Measurements from ENCODE around the gene P2RX3. TPM values are rescaled to one million over a fixed set of nuclear protein-coding genes. Genes with fewer than 3 reads are reported as not detected.

P2RX3 gene
- total RNA-seq, 1 donor from 2014 or later = not detected

GRCh38 chr11:57313788-57314135 is 24.4 kb upstream of the P2RX3 start:
- no peaks in the 10 kb centered on the region for H3K9me3 Mint-ChIP-seq (ENCODE audit: unreplicated experiment)
- DNase-seq (ENCODE audit: extremely low spot score, unreplicated experiment) = no peak
- no peak overlapping the region for H3K27ac Mint-ChIP-seq (ENCODE audit: unreplicated experiment)
- no peak overlapping the region for H3K4me3 Mint-ChIP-seq (ENCODE audit: unreplicated experiment)
- H3K27me3 Mint-ChIP-seq (ENCODE audit: unreplicated experiment) = no peaks in the 10 kb centered on the region
- no peak for TF ChIP-seq CTCF (IDR thresholded peaks at IDR 0.05)
- H3K36me3 Mint-ChIP-seq (ENCODE audit: unreplicated experiment) = peaks cover 32% of the 10 kb centered on the region
- peaks cover 37% of the 10 kb centered on the region for H3K4me1 Mint-ChIP-seq (ENCODE audit: unreplicated experiment)

- H3K36me3 Mint-ChIP-seq (ENCODE audit: unreplicated experiment) = peaks cover 30% of the 10 kb centered on the region
- DNase-seq (ENCODE audit: extremely low spot score, unreplicated experiment) = no peak
- no peak overlapping the region for H3K4me3 Mint-ChIP-seq (ENCODE audit: unreplicated experiment)
- TF ChIP-seq CTCF (IDR thresholded peaks at IDR 0.05) = no peak
- no peaks in the 10 kb centered on the region for H3K9me3 Mint-ChIP-seq (ENCODE audit: unreplicated experiment)
- peaks cover 38% of the 10 kb centered on the region for H3K4me1 Mint-ChIP-seq (ENCODE audit: unreplicated experiment)
- no peaks in the 10 kb centered on the region for H3K27me3 Mint-ChIP-seq (ENCODE audit: unreplicated experiment)
- no peak overlapping the region for H3K27ac Mint-ChIP-seq (ENCODE audit: unreplicated experiment)
These were observed 23.8 kb upstream of the P2RX3 start for GRCh38 chr11:57314221-57314973.

GRCh38 chr11:57315491-57315890 is 22.7 kb upstream of the P2RX3 start:
- H3K4me3 Mint-ChIP-seq (ENCODE audit: unreplicated experiment) = no peak overlapping the region
- peaks cover 21% of the 10 kb centered on the region for H3K36me3 Mint-ChIP-seq (ENCODE audit: unreplicated experiment)
- TF ChIP-seq CTCF (IDR thresholded peaks at IDR 0.05) = no peak
- no peaks in the 10 kb centered on the region for H3K9me3 Mint-ChIP-seq (ENCODE audit: unreplicated experiment)
- no peaks in the 10 kb centered on the region for H3K27me3 Mint-ChIP-seq (ENCODE audit: unreplicated experiment)
- peaks cover 31% of the 10 kb centered on the region for H3K4me1 Mint-ChIP-seq (ENCODE audit: unreplicated experiment)
- DNase-seq (ENCODE audit: extremely low spot score, unreplicated experiment) = no peak
- no peak overlapping the region for H3K27ac Mint-ChIP-seq (ENCODE audit: unreplicated experiment)

GRCh38 chr11:57316017-57316416 is 22.1 kb upstream of the P2RX3 start:
- H3K27me3 Mint-ChIP-seq (ENCODE audit: unreplicated experiment) = no peaks in the 10 kb centered on the region
- peaks cover 24% of the 10 kb centered on the region for H3K36me3 Mint-ChIP-seq (ENCODE audit: unreplicated experiment)
- peaks cover 30% of the 10 kb centered on the region for H3K4me1 Mint-ChIP-seq (ENCODE audit: unreplicated experiment)
- no peak overlapping the region for H3K27ac Mint-ChIP-seq (ENCODE audit: unreplicated experiment)
- no peak for DNase-seq (ENCODE audit: extremely low spot score, unreplicated experiment)
- no peaks in the 10 kb centered on the region for H3K9me3 Mint-ChIP-seq (ENCODE audit: unreplicated experiment)
- TF ChIP-seq CTCF (IDR thresholded peaks at IDR 0.05) = no peak
- H3K4me3 Mint-ChIP-seq (ENCODE audit: unreplicated experiment) = no peak overlapping the region

GRCh38 chr11:57318178-57318577 is 20.0 kb upstream of the P2RX3 start:
- H3K4me3 Mint-ChIP-seq (ENCODE audit: unreplicated experiment) = no peak overlapping the region

More at GRCh38 chr11:57318178-57318577, 20.0 kb upstream of the P2RX3 start:
- peak overlapping the region; percentile 21 for H3K27ac Mint-ChIP-seq (ENCODE audit: unreplicated experiment)
- no peaks in the 10 kb centered on the region for H3K9me3 Mint-ChIP-seq (ENCODE audit: unreplicated experiment)
- peaks cover 33% of the 10 kb centered on the region for H3K4me1 Mint-ChIP-seq (ENCODE audit: unreplicated experiment)
- no peak for DNase-seq (ENCODE audit: extremely low spot score, unreplicated experiment)
- no peaks in the 10 kb centered on the region for H3K27me3 Mint-ChIP-seq (ENCODE audit: unreplicated experiment)
- TF ChIP-seq CTCF (IDR thresholded peaks at IDR 0.05) = no peak
- peaks cover 24% of the 10 kb centered on the region for H3K36me3 Mint-ChIP-seq (ENCODE audit: unreplicated experiment)

All from osteocyte (in vitro differentiated cells).